Stomach (tissue), 9 donors: Measurements from ENCODE around the gene PPP1R37. TPM values are rescaled to one million over a fixed set of nuclear protein-coding genes. Genes with fewer than 3 reads are reported as not detected.

Source experiments
- DNase-seq, 2 donors: peaks; one replicate each; pipeline versions ENCODE4 v3.0.0 to v3.0.0-alpha.2; 2013 to 2019
- H3K27ac ChIP-seq, 5 donors: fragments of 200-600 bp in 4 of 5; sonication (generic) in 4 of 5; one replicate each; pipeline ENCODE4 v1.5.1; 2013 to 2019; ENCODE audit warnings: mild to moderate bottlenecking in 1 of 5, moderate library complexity in 1 of 5
- H3K27me3 ChIP-seq, 3 donors: fragments of 200-600 bp; sonication (generic); one replicate each; pipeline ENCODE4 v1.5.1; 2017 to 2019; ENCODE audit warnings: mixed run types in 1 of 3
- H3K36me3 ChIP-seq, 4 donors: fragments of 200-600 bp; sonication (generic); 1 replicate in 3 of 4; 2 replicates in 1 of 4; pipeline ENCODE4 v1.5.1; 2016 to 2019
- H3K4me1 ChIP-seq, 4 donors: fragments of 200-600 bp; sonication (generic); one replicate each; pipeline ENCODE4 v1.5.1; 2016 to 2019
- H3K4me3 ChIP-seq, 4 donors: fragments of 200-600 bp; sonication (generic) in 3 of 4; one replicate each; pipeline ENCODE4 v1.5.1; 2016 to 2019; ENCODE audit warnings: mild to moderate bottlenecking in 1 of 4
- H3K9me3 ChIP-seq, 4 donors: fragments of 200-600 bp; sonication (generic); one replicate each; pipeline ENCODE4 v1.5.1; 2016 to 2019
- CTCF ChIP-seq, 7 experiments: fragments of 450-650 bp in 4 of 7; fragments of 200-600 bp in 3 of 7; sonication (generic) in 3 of 7; IDR thresholded peaks; one replicate each; pipeline ENCODE4 v1.5.1; 2016 to 2019; ENCODE audit warnings: antibody characterized with exemption in 7 of 7, control low read depth in 2 of 7, mild to moderate bottlenecking in 1 of 7
- EP300 ChIP-seq: sonication (generic); formaldehyde crosslinking; IDR thresholded peaks from one replicate; pipeline ENCODE4 v1.6.1; 2017; ENCODE audit warnings: antibody characterized with exemption
- POLR2A ChIP-seq, 4 donors: fragments of 450-650 bp; IDR thresholded peaks; one replicate each; pipeline ENCODE4 v1.6.1; 2016; ENCODE audit warnings: antibody characterized with exemption in 4 of 4, control low read depth in 2 of 4, mild to moderate bottlenecking in 1 of 4, moderate library complexity in 1 of 4
- POLR2AphosphoS5 ChIP-seq, 3 donors: sonication (generic); formaldehyde crosslinking; IDR thresholded peaks; one replicate each; pipeline ENCODE4 v1.6.1; 2016; ENCODE audit warnings: antibody characterized with exemption in 3 of 3
- WGBS, 5 donors: extraction: QIAGEN DNeasy Blood & Tissue Kit in 3 of 5; methylation state at CpG; one replicate each; pipeline versions ENCODE4 v1.1.5 to v1.1.7; 2013 to 2018; 5-methylcytosine and 5-hydroxymethylcytosine counted together
- intact Hi-C: fragments of 100-400 bp; cut with DNase I; formaldehyde crosslinking; loops from one replicate; pipeline ENCODE4 v1.15.1; 2023; ENCODE audit warnings: low total_unique reads
- polyA plus RNA-seq, 3 donors: library from polyadenylated mRNA; stranded (reverse); fragments of 200-250 nt; gene quantifications; one replicate each; pipeline ENCODE4 v1.2.3, GENCODE V29; 2013
- total RNA-seq, 5 donors: library from RNA; depleted of rRNA; stranded (reverse); fragments of >200 nt; gene quantifications; one replicate each; pipeline versions ENCODE4 v1.1.0 to v1.2.3, GENCODE V29; 2014 to 2016
- donor health status: healthy with polysubstance abuse.
- donor health status: Bipolar disorder and iron deficiency.
- donor health status: healthy.

Gene PPP1R37
- total and polyA plus RNA-seq, 8 donors: 25.7 to 268 (median 53.9) TPM

GRCh38 chr19:45139286-45140143 lies 46.5 kb downstream of the PPP1R37 start:
- DNase-seq: no peak
- Histone ChIP-seq H3K36me3 (peaks cover 21 to 49% (median 46%) of the 10 kb centered on the region in 4 donors), H3K27me3 (no peaks in the 10 kb centered on the region), H3K9me3 (no peaks in the 10 kb centered on the region), H3K4me1 (peaks cover 10 to 32% (median 24%) of the 10 kb centered on the region in 4 donors), H3K27ac (no peak overlapping the region), H3K4me3 (no peak overlapping the region)
- intact Hi-C loops: no loop called here
- TF ChIP-seq POLR2A (IDR thresholded peaks at IDR 0.05): no peak
- TF ChIP-seq POLR2AphosphoS5 (IDR thresholded peaks at IDR 0.05): no peak
- TF ChIP-seq EP300: no peak
- TF ChIP-seq CTCF (IDR thresholded peaks at IDR 0.05): no peak
- WGBS, 5 donors: 89 to 95% (median 94%) methylated on average over 21 to 24 of the region's 24 CpGs

- no peak for TF ChIP-seq POLR2AphosphoS5 (IDR thresholded peaks at IDR 0.05)
- no peak for TF ChIP-seq POLR2A (IDR thresholded peaks at IDR 0.05)
- no peak for TF ChIP-seq EP300
- no peak for TF ChIP-seq CTCF (IDR thresholded peaks at IDR 0.05)
- peaks cover 27 to 55% (median 50%) of the 10 kb centered on the region in 4 donors for H3K36me3 ChIP-seq
- peaks cover 10 to 32% (median 24%) of the 10 kb centered on the region in 4 donors for H3K4me1 ChIP-seq
- DNase-seq: no peak
- H3K9me3 ChIP-seq: no peaks in the 10 kb centered on the region
- intact Hi-C loops: no loop called here
- no peaks in the 10 kb centered on the region for H3K27me3 ChIP-seq
- no peak overlapping the region for H3K27ac ChIP-seq
- no peak overlapping the region for H3K4me3 ChIP-seq
- 80 to 93% (median 89%) methylated on average over 1 to 8 of the region's 8 CpGs for WGBS, 5 donors
These were observed 47.1 kb downstream of the PPP1R37 start for GRCh38 chr19:45140144-45140503.

GRCh38 chr19:45140533-45140932 lies 47.6 kb downstream of the PPP1R37 start:
- H3K9me3 ChIP-seq: no peaks in the 10 kb centered on the region
- H3K4me1 ChIP-seq: peaks cover 10 to 31% (median 24%) of the 10 kb centered on the region in 4 donors
- H3K36me3 ChIP-seq: peaks cover 31 to 59% (median 54%) of the 10 kb centered on the region in 4 donors
- WGBS, 5 donors: 89 to 100% (median 93%) methylated on average over 5 to 11 of the region's 11 CpGs
- no peak overlapping the region for H3K27ac ChIP-seq
- no peaks in the 10 kb centered on the region for H3K27me3 ChIP-seq
- TF ChIP-seq POLR2AphosphoS5 (IDR thresholded peaks at IDR 0.05): no peak
- TF ChIP-seq EP300: no peak
- no peak for TF ChIP-seq POLR2A (IDR thresholded peaks at IDR 0.05)
- TF ChIP-seq CTCF (IDR thresholded peaks at IDR 0.05): no peak
- intact Hi-C loops: no loop called here
- no peak for DNase-seq
- H3K4me3 ChIP-seq: no peak overlapping the region

GRCh38 chr19:45141203-45141900 lies 48.4 kb downstream of the PPP1R37 start:
- H3K36me3 ChIP-seq: peaks cover 36 to 67% (median 62%) of the 10 kb centered on the region in 4 donors
- H3K4me1 ChIP-seq: peaks cover 6 to 23% (median 20%) of the 10 kb centered on the region in 4 donors
- no peaks in the 10 kb centered on the region for H3K9me3 ChIP-seq
- no peak for DNase-seq
- WGBS, 5 donors: 92 to 97% (median 94%) methylated on average over 19 to 28 of the region's 28 CpGs
- no peak for TF ChIP-seq POLR2A (IDR thresholded peaks at IDR 0.05)
- no peak for TF ChIP-seq CTCF (IDR thresholded peaks at IDR 0.05)
- TF ChIP-seq POLR2AphosphoS5 (IDR thresholded peaks at IDR 0.05): no peak
- TF ChIP-seq EP300: no peak
- intact Hi-C loops: no loop called here
- H3K27ac ChIP-seq: no peak overlapping the region
- H3K27me3 ChIP-seq: no peaks in the 10 kb centered on the region
- H3K4me3 ChIP-seq: no peak overlapping the region
